LNCAP (cell line): ENCODE data around the gene CERS2.
A peak's percentile ranks its signal among the peaks of the same experiment; 100 is the strongest.

Experiments used
- CTCF ChIP-seq: fragments of 450-650 bp; IDR thresholded peaks from 2 replicates; pipeline ENCODE4 v1.5.1; 2017; ENCODE audit warnings: mild to moderate bottlenecking

The CERS2 gene

GRCh38 chr1:150979092-150980056 lies 4.7 kb upstream of the CERS2 start:
- peak; percentile 100 for TF ChIP-seq CTCF

GRCh38 chr1:150976879-150977694 lies 2.5 kb upstream of the CERS2 start:
- no peak for TF ChIP-seq CTCF

GRCh38 chr1:150976401-150976821 lies 1.8 kb upstream of the CERS2 start:
- TF ChIP-seq CTCF, result no peak

- TF ChIP-seq CTCF, result no peak
Measured at GRCh38 chr1:150973836-150974579, 627 bp downstream of the CERS2 start.

- TF ChIP-seq CTCF, result no peak
Measured at GRCh38 chr1:150973258-150973835, 1.3 kb downstream of the CERS2 start.

- no peak for TF ChIP-seq CTCF
Measured at GRCh38 chr1:150972417-150972940, 2.2 kb downstream of the CERS2 start.
